HG03439 (cell line): ENCODE data around the gene NDUFS2.
"Not testable (repeated sequence)": the region's sequence is repeated elsewhere in the genome, so short reads cannot be mapped to it uniquely, and the experiment has no call there.

ENCODE experiments used
- ATAC-seq: cut with Tn5 transposase; IDR thresholded peaks from one replicate; pipeline ENCODE4 v1.9.1; 2021; ENCODE audit warnings: mild to moderate bottlenecking, moderate library complexity; ENCODE audit not compliant: unreplicated experiment

The NDUFS2 gene

DNA sequence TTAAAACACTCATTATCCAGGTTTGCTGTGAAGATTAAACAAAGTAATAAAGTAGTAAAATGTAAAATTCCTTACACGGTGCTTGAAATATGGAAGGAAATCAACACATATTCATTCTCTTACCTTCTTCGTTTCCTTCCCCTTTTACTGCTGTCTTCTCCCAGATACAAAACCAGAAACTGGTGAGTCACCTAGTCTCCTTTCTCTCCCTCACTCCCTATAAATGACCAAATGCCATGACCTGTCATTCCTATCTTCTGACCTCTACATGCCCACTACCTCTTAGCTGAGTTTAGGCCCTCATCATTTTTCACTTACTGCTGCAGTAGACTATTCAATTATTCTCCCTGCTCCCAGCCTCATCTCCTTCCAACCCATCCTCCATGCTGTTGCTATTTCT lies 40.1 kb downstream of the NDUFS2 start:
- no peak for ATAC-seq

GRCh38 chr1:161244888-161245287 lies 42.7 kb downstream of the NDUFS2 start:
- no peak for ATAC-seq

DNA sequence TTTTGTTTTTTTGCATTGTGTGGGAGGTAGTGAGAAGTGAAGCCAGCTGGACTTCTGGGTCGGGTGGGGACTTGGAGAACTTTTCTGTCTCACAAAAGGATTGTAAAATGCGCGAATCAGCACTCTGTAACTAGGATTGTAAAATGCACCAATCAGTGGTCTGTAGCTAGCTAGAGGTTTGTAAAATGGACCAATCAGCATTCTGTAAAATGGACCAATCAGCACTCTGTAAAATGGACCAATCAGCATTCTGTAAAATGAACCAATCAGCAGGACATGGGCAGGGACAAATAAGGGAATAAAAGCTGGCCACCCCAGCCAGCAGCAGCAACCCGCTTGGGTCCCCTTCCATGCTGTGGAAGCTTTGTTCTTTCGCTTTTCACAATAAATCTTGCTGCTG lies 47.9 kb downstream of the NDUFS2 start:
- not testable (repeated sequence) for ATAC-seq

DNA sequence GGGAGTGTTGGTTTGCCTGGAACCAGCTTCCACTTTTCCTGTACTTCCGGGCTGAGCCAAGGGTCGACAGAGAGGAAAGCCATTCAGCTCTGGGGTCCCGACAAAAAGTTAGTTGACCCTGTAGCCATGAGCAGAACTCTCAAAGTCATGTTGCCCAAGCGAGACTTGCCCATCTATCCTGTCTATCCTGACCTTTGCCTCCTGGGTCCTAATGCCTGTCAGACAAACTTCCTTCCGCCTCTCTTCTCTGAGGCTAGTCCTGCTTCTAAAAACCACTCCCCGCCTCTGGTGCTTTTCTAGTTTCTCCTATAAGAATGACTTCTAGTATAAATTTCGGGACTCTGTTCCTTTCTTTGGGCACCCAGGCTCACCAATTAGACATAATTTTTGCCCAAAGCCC lies 48.7 kb downstream of the NDUFS2 start:
- no peak for ATAC-seq

GRCh38 chr1:161251579-161251978 lies 49.4 kb downstream of the NDUFS2 start:
- ATAC-seq, result no peak

DNA sequence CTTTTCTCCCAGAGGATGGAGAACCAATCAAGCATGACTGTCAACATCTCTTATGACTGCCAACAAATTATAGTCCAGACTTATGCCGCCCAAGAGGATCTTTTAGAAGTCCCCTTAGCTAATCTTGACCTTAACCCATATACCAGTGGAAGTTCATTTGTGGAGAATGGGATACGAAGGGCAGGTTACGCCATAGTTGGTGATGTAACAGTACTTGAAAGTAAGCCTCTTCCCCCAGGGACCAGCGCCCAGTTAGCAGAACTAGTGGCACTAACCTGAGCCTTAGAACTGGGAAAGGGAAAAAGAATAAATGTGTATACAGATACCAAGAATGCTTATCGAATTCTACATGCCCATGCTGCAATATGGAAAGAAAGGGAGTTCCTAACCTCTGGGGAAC lies 53.1 kb downstream of the NDUFS2 start:
- not testable (repeated sequence) for ATAC-seq

DNA sequence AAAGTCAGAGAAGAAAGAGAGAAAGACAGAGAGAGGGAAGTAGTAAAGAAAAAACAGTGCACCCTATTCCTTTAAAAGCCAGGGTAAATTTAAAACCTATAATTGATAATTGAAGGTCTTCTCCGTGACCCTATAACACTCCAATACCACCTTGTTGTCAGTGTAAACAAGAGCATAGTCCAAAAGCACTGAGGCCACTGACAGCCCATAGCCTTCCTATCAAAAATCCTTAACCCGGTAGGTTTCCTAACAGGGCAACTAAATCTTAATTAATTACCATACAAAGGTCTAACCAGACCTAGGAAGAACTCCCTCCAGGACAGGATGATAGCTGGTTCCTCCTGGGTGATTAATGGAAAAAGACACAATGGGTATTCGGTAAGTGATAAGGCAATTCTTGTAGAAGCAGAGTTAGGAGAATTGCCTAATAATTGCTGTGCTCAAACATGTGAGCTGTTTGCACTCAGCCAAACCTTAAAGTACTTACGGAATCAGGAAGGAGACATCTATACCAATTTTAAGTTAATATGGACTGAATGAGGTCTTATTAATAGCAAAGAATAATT lies 53.9 kb downstream of the NDUFS2 start:
- ATAC-seq, result not testable (repeated sequence)

- not testable (repeated sequence) for ATAC-seq
Measured at GRCh38 chr1:161257109-161257508, 54.9 kb downstream of the NDUFS2 start.

DNA sequence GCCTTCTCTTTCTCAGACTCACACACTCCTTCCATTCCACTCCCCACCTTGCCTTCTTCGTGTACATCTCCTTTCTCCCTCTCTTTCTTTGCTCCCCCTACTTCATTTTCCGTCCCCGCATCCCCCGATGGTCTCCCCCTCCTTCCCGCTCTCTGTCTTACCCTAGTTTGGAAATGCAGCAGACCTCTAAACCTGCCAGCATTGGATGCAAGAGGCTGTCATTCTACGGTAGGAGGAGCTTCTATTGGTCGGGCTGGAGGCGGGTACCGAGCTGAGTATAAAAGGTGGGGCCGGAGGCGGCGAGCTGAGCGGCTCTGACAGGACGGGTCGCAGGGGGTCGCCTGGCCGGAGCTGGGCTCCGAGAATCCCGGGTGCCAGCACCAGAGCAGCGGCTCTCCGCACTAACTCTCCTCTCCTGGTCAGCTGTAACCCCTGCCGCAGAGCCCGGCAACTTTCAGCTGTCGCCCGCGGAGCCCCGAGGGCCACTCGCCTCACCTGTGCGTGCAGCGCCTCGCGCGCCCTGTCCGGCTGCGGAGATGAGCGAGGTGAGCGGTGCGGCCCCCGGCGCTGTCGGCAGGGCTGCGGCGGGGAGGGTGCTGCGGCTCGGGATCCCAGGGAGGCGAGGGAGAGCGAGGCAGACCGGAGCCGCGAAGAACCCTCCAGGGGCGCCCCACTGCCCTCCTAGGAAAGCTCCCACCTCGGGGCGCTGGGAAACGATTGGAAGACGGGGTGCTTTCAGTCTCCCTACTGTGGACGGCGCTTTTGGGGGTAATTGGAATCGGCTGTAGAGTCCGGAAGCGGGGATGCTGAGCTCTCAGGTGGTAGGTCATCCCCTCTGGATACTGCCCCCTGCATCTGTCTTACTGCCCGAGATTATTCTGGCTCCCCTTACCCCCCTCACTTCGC lies 56.5 kb downstream of the NDUFS2 start, which contains the start of gene PCP4L1:
Gene PCP4L1, plus strand, starts transcription at position 307 of the 906 bp plus-strand sequence. Its CDS starts 230 bp downstream, at position 537.
- ATAC-seq, result no peak

DNA sequence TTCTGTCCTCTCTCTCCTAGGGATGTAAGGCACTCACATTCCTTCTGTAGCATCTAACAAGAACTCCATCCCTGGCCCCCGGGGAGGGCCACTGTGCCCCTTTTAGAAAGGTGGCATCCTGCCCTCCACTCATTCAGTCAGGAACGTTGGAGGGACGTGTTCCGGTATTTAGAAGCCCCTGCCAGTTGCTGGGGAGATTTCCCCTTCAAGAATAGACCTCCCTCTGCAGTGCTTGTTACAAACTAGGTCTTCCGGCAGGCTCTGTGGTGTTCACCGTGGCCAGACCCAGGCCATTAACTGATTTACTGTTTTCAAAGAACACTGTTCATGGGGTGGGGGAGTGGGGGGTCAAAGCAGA lies 57.2 kb downstream of the NDUFS2 start:
- ATAC-seq, result no peak

DNA sequence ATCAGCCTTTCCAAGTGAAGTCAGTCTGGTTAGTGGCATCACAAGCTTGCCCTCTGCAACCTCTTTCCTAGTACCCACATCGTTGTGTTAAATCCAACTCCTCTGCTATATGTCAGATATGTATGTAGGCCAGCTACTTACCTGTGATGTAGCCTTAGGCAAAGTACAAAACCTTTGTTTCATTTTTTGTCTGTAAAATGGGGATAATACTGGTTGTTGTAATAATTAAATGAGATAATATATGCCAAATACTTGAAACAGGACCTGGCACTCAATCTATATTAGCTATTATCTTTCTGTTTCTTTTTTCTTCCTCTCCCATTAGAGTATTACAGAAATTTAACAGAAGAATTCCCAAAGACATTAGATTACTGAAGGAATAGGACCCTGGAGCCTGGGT lies 57.6 kb downstream of the NDUFS2 start:
- ATAC-seq, result no peak

DNA sequence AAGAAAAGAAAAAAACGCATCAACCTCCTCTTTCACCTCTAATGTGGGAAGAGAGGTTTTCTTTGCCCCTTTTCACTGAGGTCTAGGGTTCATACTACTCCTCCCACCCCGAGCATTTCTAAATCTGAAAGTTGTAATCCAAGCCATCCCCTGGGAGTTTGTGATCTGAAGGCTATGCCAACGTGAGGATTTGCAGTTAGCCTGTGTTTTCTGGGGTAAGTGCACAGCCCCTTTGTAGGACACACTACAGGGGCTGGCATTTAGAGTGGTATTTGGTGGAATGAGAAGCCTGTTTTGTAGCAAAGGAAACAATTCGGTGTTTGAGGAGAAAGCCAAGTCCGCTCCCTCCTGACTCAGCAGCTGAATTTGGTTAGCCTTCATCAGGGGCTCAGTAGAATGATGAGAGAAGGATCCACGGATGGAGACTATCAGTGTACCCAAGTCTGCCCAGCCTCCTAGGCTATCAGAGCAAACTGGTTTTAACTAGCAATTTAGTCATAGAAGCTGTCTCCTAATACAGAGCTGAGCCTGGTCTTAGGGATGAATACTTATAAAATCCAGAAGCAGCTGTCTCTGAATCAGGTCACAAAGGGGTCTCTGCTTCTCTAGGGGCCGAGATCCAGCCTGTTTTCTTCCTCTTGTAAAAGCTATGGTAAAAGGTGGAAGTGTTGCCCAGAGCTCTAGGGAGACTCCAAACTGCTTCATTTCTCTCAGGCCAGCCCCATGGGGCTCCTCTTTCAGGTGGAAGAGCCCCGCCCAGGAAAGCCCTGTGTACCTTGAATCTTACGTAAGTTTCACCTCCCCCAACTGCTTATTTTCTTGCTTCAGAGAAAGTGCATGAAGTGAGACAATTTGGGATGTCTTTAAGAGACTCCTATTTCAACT lies 58.5 kb downstream of the NDUFS2 start:
- ATAC-seq, result no peak

DNA sequence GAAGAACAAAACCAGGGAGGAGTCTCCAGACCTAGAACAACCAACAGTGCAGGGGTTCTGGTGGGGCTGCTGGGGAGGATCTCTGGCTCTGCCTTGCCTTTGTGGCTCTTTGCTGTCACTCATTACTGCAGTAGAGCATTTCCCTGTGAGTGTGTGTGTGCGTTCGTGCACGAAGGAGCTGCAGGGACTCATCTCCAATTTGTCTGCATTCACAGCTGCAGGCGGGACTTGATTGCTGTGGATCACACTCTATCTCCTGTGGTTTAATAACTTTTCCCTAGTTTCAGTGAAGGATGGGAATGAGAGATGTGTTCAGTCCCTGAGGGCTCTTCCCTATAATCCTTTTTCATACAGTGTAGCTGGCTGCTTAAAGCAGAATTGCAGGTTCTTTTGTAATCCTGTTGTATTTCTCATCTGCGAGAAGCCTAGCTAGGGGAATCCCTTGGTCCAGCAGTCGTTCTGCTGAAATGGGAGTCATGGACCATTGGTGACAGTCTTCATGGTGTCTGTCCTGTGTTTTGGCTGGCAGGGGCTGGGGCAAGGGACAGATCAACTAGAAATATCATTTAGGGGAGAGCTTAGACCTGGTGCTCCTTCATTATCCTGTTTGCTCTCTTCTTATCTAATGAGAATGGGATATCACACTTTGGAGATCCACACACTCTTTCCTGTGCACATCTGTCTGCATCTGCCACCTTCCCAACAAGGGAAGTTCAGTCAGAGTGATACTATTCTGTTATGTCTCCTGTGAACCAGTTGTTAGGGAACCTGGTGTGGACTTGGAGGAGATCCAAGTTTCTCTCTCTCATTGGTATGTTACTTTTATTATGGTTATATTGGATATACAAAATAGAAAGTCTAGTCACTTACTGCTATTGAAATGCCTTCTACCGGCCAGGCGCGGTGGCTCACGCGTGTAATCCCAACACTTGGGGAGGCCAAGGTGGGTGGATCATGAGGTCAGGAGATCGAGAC lies 59.4 kb downstream of the NDUFS2 start:
- ATAC-seq, result no peak
